SK-N-SH (cell line): ENCODE results near the gene REELD1.

ENCODE experiments used
- CTCF ChIP-seq: fragments of 200-600 bp; sonication (generic); IDR thresholded peaks from 2 replicates; pipeline ENCODE4 v1.6.1; 2017; ENCODE audit warnings: antibody characterized with exemption, mild to moderate bottlenecking, moderate library complexity
- EP300 ChIP-seq, 2 experiments: IDR thresholded peaks; 2 replicates each; pipeline versions ENCODE4 v1.4.0 to v1.6.1; 2012; ENCODE audit warnings: borderline replicate concordance in 1 of 2, low read depth in 1 of 2, low read length in 1 of 2
- IRF3 ChIP-seq: fragments of 150-350 bp; IDR thresholded peaks from 2 replicates; pipeline ENCODE4 v1.6.1; 2016; ENCODE audit warnings: mild to moderate bottlenecking, low read depth, low read length

DNA sequence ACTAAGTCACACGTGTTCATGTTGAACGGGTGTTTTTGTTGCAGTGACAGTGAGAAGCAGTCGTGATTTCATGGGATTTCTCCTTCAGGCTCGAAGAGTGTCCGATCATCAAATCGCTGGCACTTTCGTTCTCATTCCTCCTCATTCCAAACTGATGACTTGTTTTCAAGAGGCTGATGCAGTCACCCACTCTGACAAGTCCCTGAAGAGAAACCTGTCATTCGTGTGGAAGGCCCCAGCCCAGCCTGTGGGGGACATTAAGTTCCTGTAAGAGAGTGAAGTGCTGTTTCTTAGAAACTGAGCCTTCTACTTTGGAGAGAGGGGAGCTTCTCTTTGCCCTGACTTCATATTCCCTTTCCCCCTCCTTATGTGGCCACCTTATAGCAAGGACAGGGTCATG lies 8.0 kb downstream of the REELD1 start:
- TF ChIP-seq EP300 (IDR thresholded peaks at IDR 0.05; ENCODE audit: borderline replicate concordance in 1 of 2, low read depth in 1 of 2, low read length in 1 of 2) (no peak), CTCF (no peak), IRF3 (no peak)
